Natural killer cell (primary cell): ENCODE measurements around the gene OLIG1. TPM values are rescaled to one million over a fixed set of nuclear protein-coding genes. Genes with fewer than 3 reads are reported as not detected.

ENCODE experiments used
- ATAC-seq, 3 donors: fragments of 150-1000 bp in 2 of 3; fragments of 200-7000 bp in 1 of 3; cut with Tn5 transposase; 1 replicate in 1 of 3; 2 replicates in 2 of 3; pipeline ENCODE4 v1.10.0; 2021; ENCODE audit warnings: mild to moderate bottlenecking in 2 of 3, moderate library complexity in 2 of 3
- DNase-seq, 2 donors: peaks; one replicate each; pipeline versions ENCODE4 v3.0.0 to v3.0.0-alpha.2; 2013 to 2021; ENCODE audit warnings: mixed read lengths in 1 of 2
- H3K27ac ChIP-seq: one replicate; pipeline ENCODE4 v1.5.1; 2013; ENCODE audit warnings: mild to moderate bottlenecking, low read length
- H3K27me3 ChIP-seq: one replicate; pipeline ENCODE4 v1.6.1; 2013; ENCODE audit warnings: low read length; ENCODE audit not compliant: control insufficient read depth, insufficient read depth
- H3K36me3 ChIP-seq: one replicate; pipeline ENCODE4 v1.6.1; 2013; ENCODE audit warnings: low read length; ENCODE audit not compliant: control insufficient read depth, insufficient read depth
- H3K4me1 ChIP-seq: one replicate; pipeline ENCODE4 v1.6.1; 2013; ENCODE audit warnings: low read length; ENCODE audit not compliant: control insufficient read depth, insufficient read depth
- H3K4me3 ChIP-seq: one replicate; pipeline ENCODE4 v1.5.1; 2013; ENCODE audit warnings: low read length
- H3K9me3 ChIP-seq: one replicate; pipeline ENCODE4 v1.6.1; 2013; ENCODE audit warnings: low read length; ENCODE audit not compliant: control insufficient read depth, insufficient read depth
- H3K27ac Mint-ChIP-seq, 2 donors: one replicate each; pipeline ENCODE4 v1.8.0; 2022; ENCODE audit warnings: mild to moderate bottlenecking in 2 of 2, mixed read lengths in 2 of 2, moderate library complexity in 1 of 2
- H3K27me3 Mint-ChIP-seq, 2 donors: one replicate each; pipeline ENCODE4 v1.8.0; 2022; ENCODE audit warnings: low read depth in 2 of 2, mixed read lengths in 2 of 2
- H3K36me3 Mint-ChIP-seq: one replicate; pipeline ENCODE4 v1.8.0; 2022; ENCODE audit warnings: mixed read lengths
- H3K4me1 Mint-ChIP-seq, 2 donors: one replicate each; pipeline ENCODE4 v1.8.0; 2022; ENCODE audit warnings: mixed read lengths in 2 of 2
- H3K4me3 Mint-ChIP-seq: one replicate; pipeline ENCODE4 v1.8.0; 2022; ENCODE audit warnings: mild to moderate bottlenecking, moderate library complexity, mixed read lengths
- H3K9me3 Mint-ChIP-seq, 2 donors: one replicate each; pipeline ENCODE4 v1.8.0; 2022; ENCODE audit warnings: mixed read lengths in 2 of 2
- WGBS: methylation state at CpG from one replicate; pipeline ENCODE4 v1.1.7; 2013; ENCODE audit warnings: missing lambda C conversion rate; ENCODE audit not compliant: insufficient coverage; 5-methylcytosine and 5-hydroxymethylcytosine counted together
- intact Hi-C: fragments of 100-400 bp; cut with micrococcal nuclease; formaldehyde crosslinking; loops from one replicate; pipeline ENCODE4 v1.14.2; 2022
- total RNA-seq, 4 donors: library from RNA; stranded (reverse); fragments of 120-200 nt in 1 of 4; gene quantifications; one replicate each; pipeline versions ENCODE4 v1.2.3 to v1.2.4, GENCODE V29; 2013 to 2022
- TF ChIP-seq, protein P1 (sequence below): fragments of 200-600 bp; IDR thresholded peaks from one replicate; pipeline ENCODE4 v1.8.0; 2022; ENCODE audit warnings: antibody characterized with exemption

The OLIG1 gene
- total RNA-seq, 3 donors from 2014 or later (not counting 1 experiment from before 2014, with no cell fraction given) = 0.47 to 1.4 (median 0.48) TPM

DNA sequence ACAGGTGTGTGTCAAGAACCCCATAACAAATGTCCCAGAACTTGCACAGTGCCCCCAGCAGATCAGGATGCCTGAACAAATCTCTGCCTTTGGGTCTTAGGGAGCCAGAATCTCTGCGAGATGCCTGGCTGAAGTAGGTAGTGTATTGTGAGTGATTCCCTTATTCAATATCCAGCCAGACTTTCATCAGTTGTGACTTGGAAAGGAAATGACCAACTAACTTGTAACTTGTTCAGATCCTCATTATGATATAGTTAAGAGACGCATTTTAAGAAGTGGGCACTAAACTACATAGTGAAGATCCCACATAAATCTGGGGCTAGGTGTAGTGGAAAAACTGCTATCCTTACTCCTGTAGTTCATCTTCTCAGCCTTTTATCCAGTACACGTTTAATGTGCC is 32.4 kb upstream of the OLIG1 start:
- WGBS = 91% methylated on average over 3 of the region's 3 CpGs
- H3K9me3 Mint-ChIP-seq = no peaks in the 10 kb centered on the region
- peak overlapping the region; percentile 59 to 86 for H3K27ac Mint-ChIP-seq
- H3K27me3 Mint-ChIP-seq = peaks cover 14 to 28% of the 10 kb centered on the region in 2 donors
- TF ChIP-seq, protein P1, sequence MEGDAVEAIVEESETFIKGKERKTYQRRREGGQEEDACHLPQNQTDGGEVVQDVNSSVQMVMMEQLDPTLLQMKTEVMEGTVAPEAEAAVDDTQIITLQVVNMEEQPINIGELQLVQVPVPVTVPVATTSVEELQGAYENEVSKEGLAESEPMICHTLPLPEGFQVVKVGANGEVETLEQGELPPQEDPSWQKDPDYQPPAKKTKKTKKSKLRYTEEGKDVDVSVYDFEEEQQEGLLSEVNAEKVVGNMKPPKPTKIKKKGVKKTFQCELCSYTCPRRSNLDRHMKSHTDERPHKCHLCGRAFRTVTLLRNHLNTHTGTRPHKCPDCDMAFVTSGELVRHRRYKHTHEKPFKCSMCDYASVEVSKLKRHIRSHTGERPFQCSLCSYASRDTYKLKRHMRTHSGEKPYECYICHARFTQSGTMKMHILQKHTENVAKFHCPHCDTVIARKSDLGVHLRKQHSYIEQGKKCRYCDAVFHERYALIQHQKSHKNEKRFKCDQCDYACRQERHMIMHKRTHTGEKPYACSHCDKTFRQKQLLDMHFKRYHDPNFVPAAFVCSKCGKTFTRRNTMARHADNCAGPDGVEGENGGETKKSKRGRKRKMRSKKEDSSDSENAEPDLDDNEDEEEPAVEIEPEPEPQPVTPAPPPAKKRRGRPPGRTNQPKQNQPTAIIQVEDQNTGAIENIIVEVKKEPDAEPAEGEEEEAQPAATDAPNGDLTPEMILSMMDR = no peak
- Histone ChIP-seq H3K27me3 (peaks cover 10% of the 10 kb centered on the region), H3K36me3 (no peaks in the 10 kb centered on the region), H3K27ac (no peak overlapping the region), H3K9me3 (no peaks in the 10 kb centered on the region), H3K4me3 (no peak overlapping the region), H3K4me1 (peaks cover 27% of the 10 kb centered on the region)
- intact Hi-C loops = loop anchor here (5.0 kb wide), 1 partner anchor 40 kb away; no protein-coding TSS in a partner anchor
- H3K4me1 Mint-ChIP-seq = peaks cover 23 to 24% of the 10 kb centered on the region in 2 donors
- ATAC-seq (no peak), DNase-seq (no peak)
- H3K36me3 Mint-ChIP-seq = no peaks in the 10 kb centered on the region
- peak overlapping the region; percentile 38 for H3K4me3 Mint-ChIP-seq

DNA sequence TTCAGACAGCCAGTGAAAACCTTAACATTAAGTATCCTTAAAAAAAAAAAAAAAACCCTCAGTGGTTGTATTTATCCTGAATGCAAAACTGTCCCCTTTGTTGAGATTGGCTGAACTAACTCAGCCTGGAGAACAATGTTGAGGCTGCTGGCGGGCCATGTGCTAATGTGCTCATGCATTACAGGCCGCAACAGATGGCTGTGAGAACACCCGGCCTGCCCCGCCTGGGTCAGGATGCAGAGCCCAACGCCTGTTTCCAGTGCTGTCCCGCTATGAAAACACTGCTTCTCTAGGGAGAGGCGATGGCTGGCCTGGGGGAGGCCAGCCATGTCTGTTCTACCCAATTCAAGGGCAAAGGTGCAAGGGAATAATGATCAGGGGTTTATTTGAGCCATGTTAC is 30.4 kb upstream of the OLIG1 start:
- WGBS = 97% methylated on average over 7 of the region's 7 CpGs
- no peak overlapping the region for H3K27ac ChIP-seq
- H3K36me3 ChIP-seq = no peaks in the 10 kb centered on the region
- no peaks in the 10 kb centered on the region for H3K9me3 Mint-ChIP-seq
- peaks cover 14 to 23% of the 10 kb centered on the region in 2 donors for H3K27me3 Mint-ChIP-seq
- peaks cover 21 to 23% of the 10 kb centered on the region in 2 donors for H3K4me1 Mint-ChIP-seq
- no peaks in the 10 kb centered on the region for H3K36me3 Mint-ChIP-seq
- no peak for DNase-seq
- H3K27me3 ChIP-seq = peaks cover 3% of the 10 kb centered on the region
- no peaks in the 10 kb centered on the region for H3K9me3 ChIP-seq
- TF ChIP-seq, protein P1 = no peak
- peaks cover 23% of the 10 kb centered on the region for H3K4me1 ChIP-seq
- ATAC-seq = no peak
- H3K4me3 Mint-ChIP-seq = no peak overlapping the region
- intact Hi-C loops = loop anchor here (5.0 kb wide), 1 partner anchor 38 kb away; no protein-coding TSS in a partner anchor
- H3K4me3 ChIP-seq = no peak overlapping the region
- no peak overlapping the region for H3K27ac Mint-ChIP-seq

DNA sequence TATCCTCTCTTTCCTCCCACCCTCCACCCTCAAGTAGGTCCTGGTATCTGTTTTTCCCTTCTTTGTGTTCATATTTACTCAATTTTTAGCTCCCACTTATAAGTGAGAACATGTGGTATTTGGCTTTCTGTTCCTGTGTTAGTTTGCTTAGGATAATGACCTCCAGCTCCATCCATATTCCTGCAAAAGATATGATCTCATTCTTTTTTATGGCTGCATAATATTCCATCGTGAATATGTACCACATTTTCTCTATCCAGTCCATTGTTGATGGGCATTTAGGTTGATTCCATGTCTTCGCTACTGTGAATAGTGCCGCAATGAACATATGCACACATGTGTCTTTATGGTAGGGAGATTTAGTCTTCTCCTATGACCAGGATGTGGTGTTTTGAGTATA is 29.7 kb upstream of the OLIG1 start:
- H3K27me3 Mint-ChIP-seq = peaks cover 17 to 28% of the 10 kb centered on the region in 2 donors

More for the DNA sequence above, 29.7 kb upstream of the OLIG1 start:
- H3K4me1 Mint-ChIP-seq = peaks cover 19 to 22% of the 10 kb centered on the region in 2 donors
- no peaks in the 10 kb centered on the region for H3K9me3 Mint-ChIP-seq
- Histone ChIP-seq H3K4me1 (peaks cover 22% of the 10 kb centered on the region), H3K27ac (no peak overlapping the region), H3K9me3 (no peaks in the 10 kb centered on the region), H3K4me3 (no peak overlapping the region), H3K27me3 (peaks cover 3% of the 10 kb centered on the region), H3K36me3 (no peaks in the 10 kb centered on the region)
- ATAC-seq = no peak
- 100% methylated on average over 3 of the region's 3 CpGs for WGBS
- H3K4me3 Mint-ChIP-seq = no peak overlapping the region
- no peak overlapping the region for H3K27ac Mint-ChIP-seq
- DNase-seq = no peak
- TF ChIP-seq, protein P1 = no peak
- intact Hi-C loops = no loop called here
- no peaks in the 10 kb centered on the region for H3K36me3 Mint-ChIP-seq
